Memory B cell (primary cell): Measurements from ENCODE around the gene PDE6G.
A peak's percentile ranks its signal among the peaks of the same experiment; 100 is the strongest.

ENCODE experiments used
- ATAC-seq: fragments of 150-1000 bp; cut with Tn5 transposase; 2 replicates; pipeline ENCODE4 v1.10.0; 2021; ENCODE audit warnings: low read depth, mild to moderate bottlenecking, moderate library complexity
- DNase-seq, 2 donors: peaks; one replicate each; pipeline ENCODE4 v3.0.0; 2022; ENCODE audit warnings: low spot score in 2 of 2
- H3K27ac Mint-ChIP-seq: one replicate; pipeline ENCODE4 v1.8.0; 2022; ENCODE audit warnings: mild to moderate bottlenecking, moderate library complexity, mixed read lengths
- H3K27me3 Mint-ChIP-seq: one replicate; pipeline ENCODE4 v1.8.0; 2022; ENCODE audit warnings: mixed read lengths
- H3K36me3 Mint-ChIP-seq: one replicate; pipeline ENCODE4 v1.8.0; 2022; ENCODE audit warnings: mild to moderate bottlenecking, mixed read lengths
- H3K4me1 Mint-ChIP-seq: one replicate; pipeline ENCODE4 v1.8.0; 2022; ENCODE audit warnings: mixed read lengths
- H3K4me3 Mint-ChIP-seq: one replicate; pipeline ENCODE4 v1.8.0; 2022; ENCODE audit warnings: mild to moderate bottlenecking, moderate library complexity, mixed read lengths
- H3K9me3 Mint-ChIP-seq: one replicate; pipeline ENCODE4 v1.8.0; 2022; ENCODE audit warnings: mixed read lengths

Gene PDE6G

DNA sequence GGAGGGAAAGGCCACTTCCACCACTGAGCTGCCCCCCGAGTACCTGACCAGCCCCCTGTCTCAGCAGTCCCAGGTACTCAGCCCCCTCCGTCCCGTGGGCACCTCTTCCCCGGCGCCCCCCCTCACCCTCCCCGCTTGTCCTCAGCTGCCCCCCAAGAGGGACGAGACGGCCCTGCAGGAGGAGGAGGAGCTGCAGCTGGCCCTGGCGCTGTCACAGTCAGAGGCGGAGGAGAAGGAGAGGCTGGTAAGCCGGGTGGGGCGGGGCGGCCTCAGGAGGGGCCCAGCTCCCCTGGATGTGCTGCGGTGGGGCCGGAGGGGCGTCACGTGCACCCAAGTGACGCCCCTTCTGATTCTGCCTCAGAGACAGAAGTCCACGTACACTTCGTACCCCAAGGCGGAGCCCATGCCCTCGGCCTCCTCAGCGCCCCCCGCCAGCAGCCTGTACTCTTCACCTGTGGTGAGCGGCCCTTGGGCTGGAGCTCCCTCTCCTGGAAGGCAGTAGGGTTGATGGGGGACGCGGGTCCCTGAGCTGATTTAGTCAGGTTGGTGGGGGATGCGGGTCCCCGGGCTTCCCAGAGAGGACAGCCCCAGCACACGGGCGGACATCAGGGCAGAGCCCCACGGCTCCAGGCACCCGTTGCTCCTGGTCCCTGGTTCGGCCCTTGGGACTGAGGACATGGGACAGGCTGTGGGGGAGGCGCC is 37.3 kb upstream of the PDE6G start:
- no peak for ATAC-seq

DNA sequence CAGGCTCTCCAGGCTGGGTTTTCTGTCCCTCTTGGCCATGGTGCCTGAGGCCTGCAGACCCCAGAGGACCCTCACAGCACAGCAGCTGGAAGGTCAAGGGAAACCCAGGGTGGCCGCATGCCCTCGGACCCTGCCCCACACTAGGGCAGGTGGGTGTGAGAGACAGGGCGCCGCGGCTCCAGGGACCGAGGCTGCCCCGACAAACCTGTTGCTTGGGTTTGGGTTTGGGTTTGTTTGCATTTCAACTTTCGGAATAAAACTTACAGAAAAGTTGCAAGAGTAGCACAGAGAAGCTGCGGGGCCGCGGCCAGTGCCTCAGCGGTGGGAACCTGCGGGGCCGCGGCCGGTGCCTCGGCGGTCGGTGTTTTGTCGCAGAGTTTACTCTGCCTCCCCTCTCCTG is 35.3 kb upstream of the PDE6G start:
- no peaks in the 10 kb centered on the region for H3K27me3 Mint-ChIP-seq
- no peak overlapping the region for H3K27ac Mint-ChIP-seq
- no peaks in the 10 kb centered on the region for H3K9me3 Mint-ChIP-seq
- ATAC-seq (no peak), DNase-seq (no peak)
- peaks cover 8% of the 10 kb centered on the region for H3K4me1 Mint-ChIP-seq
- no peak overlapping the region for H3K4me3 Mint-ChIP-seq
- peaks cover 20% of the 10 kb centered on the region for H3K36me3 Mint-ChIP-seq

More for the DNA sequence above, 37.3 kb upstream of the PDE6G start:
- Mint-ChIP-seq H3K4me3 (no peak overlapping the region), H3K27ac (no peak overlapping the region), H3K4me1 (peaks cover 4% of the 10 kb centered on the region), H3K27me3 (no peaks in the 10 kb centered on the region), H3K36me3 (peaks cover 22% of the 10 kb centered on the region), H3K9me3 (no peaks in the 10 kb centered on the region)
- DNase-seq = no peak

DNA sequence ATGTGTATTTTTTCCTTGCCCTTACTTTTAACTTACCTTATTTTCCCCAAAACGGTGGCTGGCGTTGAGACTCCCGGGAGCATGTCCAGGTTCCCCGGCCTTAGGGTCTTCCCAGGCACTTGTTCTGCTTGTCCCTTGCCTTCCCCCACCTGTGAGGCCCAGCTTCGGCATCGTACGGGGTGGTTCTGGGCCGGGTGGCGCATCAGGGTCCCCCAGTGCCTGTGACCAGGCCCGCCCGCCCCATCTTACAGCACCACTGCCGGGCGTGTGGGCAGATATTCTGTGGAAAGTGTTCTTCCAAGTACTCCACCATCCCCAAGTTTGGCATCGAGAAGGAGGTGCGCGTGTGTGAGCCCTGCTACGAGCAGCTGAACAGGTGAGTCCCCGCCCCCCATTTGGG is 34.9 kb upstream of the PDE6G start:
- Mint-ChIP-seq H3K4me3 (no peak overlapping the region), H3K9me3 (no peaks in the 10 kb centered on the region), H3K27me3 (no peaks in the 10 kb centered on the region), H3K27ac (no peak overlapping the region), H3K4me1 (peaks cover 11% of the 10 kb centered on the region), H3K36me3 (peaks cover 23% of the 10 kb centered on the region)
- ATAC-seq (no peak), DNase-seq (no peak)

DNA sequence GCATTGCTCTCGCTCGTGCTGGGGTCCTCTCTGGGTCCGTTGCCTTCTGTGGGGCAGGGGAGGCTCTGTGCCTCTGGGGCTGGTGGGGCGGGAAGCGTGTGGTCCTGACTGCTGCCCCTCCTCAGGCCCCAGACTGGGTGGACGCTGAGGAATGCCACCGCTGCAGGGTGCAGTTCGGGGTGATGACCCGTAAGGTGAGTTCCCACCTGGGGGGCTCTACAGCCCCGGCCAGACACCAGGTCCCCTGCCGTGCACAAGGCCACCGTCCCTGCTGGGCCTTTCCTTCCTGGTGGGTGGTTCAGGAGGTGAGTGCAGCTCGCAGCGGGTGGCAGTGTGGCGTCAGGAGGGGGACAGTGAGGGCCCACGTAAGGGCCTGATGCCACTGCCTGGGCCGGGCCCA is 34.2 kb upstream of the PDE6G start:
- peaks cover 23% of the 10 kb centered on the region for H3K36me3 Mint-ChIP-seq
- H3K27ac Mint-ChIP-seq = no peak overlapping the region
- H3K4me3 Mint-ChIP-seq = no peak overlapping the region
- no peak for DNase-seq
- no peaks in the 10 kb centered on the region for H3K27me3 Mint-ChIP-seq
- peaks cover 12% of the 10 kb centered on the region for H3K4me1 Mint-ChIP-seq
- no peak for ATAC-seq
- no peaks in the 10 kb centered on the region for H3K9me3 Mint-ChIP-seq

DNA sequence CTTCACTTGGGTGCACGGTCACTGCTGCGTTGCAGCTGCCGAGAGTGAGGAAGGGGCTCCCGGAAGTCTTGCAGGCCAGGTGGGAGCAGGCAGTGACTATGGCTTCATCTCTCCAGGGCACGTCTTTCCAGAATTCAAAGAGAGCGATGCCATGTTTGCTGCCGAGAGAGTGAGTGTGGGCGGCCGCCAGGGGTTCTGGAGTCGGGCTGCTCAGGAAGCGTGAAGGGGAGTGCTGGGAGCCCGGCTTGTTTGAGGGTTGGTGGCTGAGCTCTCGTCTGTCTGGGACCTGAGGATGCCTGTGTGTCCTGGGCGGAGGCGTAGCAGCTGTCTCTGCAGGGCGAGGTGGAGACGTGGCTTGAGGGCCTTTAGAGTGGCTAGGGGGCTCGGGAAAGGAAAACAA is 33.7 kb upstream of the PDE6G start:
- H3K27ac Mint-ChIP-seq = no peak overlapping the region
- H3K27me3 Mint-ChIP-seq = no peaks in the 10 kb centered on the region
- H3K4me1 Mint-ChIP-seq = peaks cover 16% of the 10 kb centered on the region
- no peaks in the 10 kb centered on the region for H3K9me3 Mint-ChIP-seq
- DNase-seq (no peak), ATAC-seq (no peak)
- H3K36me3 Mint-ChIP-seq = peaks cover 23% of the 10 kb centered on the region
- H3K4me3 Mint-ChIP-seq = no peak overlapping the region

DNA sequence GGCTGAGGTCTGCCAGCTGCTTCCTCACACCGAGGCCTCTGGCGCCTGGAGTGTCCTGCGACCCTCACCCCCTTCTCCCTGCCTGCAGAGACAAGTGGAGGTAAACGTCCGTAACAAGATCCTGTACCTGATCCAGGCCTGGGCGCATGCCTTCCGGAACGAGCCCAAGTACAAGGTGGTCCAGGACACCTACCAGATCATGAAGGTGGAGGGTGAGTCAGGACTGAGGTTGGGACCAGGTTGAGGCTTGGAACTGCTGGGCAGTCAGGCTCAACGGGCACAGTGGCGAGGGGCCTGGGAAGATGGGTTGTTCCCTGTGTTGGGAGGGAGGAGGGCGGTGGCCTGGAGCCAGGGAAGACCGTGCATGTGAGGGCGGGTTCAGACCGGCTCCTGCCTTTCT is 32.3 kb upstream of the PDE6G start:
- peaks cover 21% of the 10 kb centered on the region for H3K36me3 Mint-ChIP-seq
- DNase-seq (no peak), ATAC-seq (no peak)
- H3K9me3 Mint-ChIP-seq = no peaks in the 10 kb centered on the region
- H3K4me3 Mint-ChIP-seq = no peak overlapping the region
- no peaks in the 10 kb centered on the region for H3K27me3 Mint-ChIP-seq
- H3K4me1 Mint-ChIP-seq = peaks cover 22% of the 10 kb centered on the region
- H3K27ac Mint-ChIP-seq = no peak overlapping the region

DNA sequence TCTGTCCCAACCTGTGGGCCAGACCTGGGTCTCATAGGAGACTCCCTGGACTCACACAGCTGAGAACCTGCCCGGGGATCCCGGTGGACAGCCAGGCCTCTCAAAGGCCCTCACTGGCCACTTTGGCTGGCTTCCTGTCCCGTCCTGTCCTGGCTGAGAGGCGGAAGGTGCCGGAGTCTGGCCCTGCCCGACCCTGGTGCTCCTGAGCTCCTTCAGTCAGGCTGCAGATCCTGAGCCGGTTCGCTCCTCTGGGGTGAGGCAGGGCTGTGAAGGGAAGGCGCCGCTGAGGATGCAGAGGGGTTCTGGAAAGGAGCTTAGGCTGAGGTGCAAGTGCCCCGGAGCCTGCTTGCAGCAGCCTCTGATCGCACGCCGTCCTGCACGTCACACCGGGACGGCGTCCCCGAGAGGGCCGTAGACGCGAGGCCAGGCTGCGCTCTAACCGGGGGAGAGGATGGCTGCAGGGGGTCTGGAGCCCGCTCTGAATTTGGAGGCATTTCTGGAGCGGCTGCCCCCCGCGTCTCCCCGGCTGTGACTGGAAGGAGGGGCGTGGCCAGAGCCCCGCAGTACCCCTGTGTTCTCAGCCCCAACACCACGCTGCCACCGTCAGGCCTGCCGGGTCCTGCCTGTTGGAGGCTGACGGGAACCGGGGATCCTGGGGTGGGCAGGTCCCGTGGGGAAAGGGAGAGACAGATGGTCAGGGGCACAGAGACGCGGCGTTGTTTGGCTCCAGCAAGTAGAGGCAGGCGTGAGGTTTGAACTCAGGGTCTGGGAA is 31.6 kb upstream of the PDE6G start:
- Mint-ChIP-seq H3K4me3 (no peak overlapping the region), H3K9me3 (no peaks in the 10 kb centered on the region), H3K27me3 (no peaks in the 10 kb centered on the region), H3K36me3 (peaks cover 21% of the 10 kb centered on the region), H3K27ac (no peak overlapping the region), H3K4me1 (peaks cover 22% of the 10 kb centered on the region)
- no peak for DNase-seq
- no peak for ATAC-seq

DNA sequence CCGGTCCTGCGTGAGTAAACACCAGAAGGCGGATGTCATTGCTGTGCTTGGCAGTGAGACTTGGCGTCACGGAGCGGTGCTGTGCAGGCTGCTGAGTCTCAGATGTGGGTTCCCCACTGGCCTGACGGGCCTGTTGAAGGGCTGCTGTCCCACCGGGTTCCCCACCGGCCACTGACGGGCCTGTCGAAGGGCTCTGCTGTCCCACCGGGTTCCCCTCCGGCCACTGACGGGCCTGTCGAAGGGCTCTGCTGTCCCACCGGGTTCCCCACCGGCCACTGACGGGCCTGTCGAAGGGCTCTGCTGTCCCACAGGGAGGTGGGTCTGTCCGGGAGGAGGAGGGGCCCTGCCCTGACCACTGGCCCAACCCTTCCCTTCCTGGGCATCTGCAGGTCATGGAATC is 30.3 kb upstream of the PDE6G start:
- H3K9me3 Mint-ChIP-seq = no peaks in the 10 kb centered on the region
- peaks cover 27% of the 10 kb centered on the region for H3K4me1 Mint-ChIP-seq
- no peak for ATAC-seq
- no peaks in the 10 kb centered on the region for H3K27me3 Mint-ChIP-seq
- H3K27ac Mint-ChIP-seq = no peak overlapping the region
- peaks cover 21% of the 10 kb centered on the region for H3K36me3 Mint-ChIP-seq
- no peak overlapping the region for H3K4me3 Mint-ChIP-seq
- DNase-seq = no peak

DNA sequence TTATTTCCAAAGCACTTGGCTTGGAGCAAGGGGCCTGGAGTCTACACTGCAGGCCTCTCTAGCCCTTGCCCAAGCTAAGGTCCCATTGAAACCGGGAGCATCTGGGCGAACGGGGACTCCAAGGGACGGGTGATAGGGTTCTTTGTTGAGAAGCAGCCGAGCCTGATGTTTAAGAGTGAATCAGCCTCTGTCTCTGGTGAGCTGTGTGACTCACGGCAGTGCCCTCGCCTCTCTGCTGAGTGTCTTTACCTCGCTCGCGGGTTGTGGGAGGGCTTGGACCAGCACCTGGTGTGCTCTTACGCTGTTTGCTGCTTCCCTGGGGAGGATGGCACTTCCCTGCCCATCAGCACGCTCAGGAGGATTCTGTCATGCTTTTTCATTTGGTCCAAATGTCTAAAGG is 28.8 kb upstream of the PDE6G start:
- Mint-ChIP-seq H3K4me1 (peaks cover 27% of the 10 kb centered on the region), H3K9me3 (no peaks in the 10 kb centered on the region), H3K27me3 (no peaks in the 10 kb centered on the region), H3K4me3 (peak overlapping the region; percentile 80), H3K36me3 (peaks cover 18% of the 10 kb centered on the region), H3K27ac (no peak overlapping the region)
- ATAC-seq (no peak), DNase-seq (no peak)

DNA sequence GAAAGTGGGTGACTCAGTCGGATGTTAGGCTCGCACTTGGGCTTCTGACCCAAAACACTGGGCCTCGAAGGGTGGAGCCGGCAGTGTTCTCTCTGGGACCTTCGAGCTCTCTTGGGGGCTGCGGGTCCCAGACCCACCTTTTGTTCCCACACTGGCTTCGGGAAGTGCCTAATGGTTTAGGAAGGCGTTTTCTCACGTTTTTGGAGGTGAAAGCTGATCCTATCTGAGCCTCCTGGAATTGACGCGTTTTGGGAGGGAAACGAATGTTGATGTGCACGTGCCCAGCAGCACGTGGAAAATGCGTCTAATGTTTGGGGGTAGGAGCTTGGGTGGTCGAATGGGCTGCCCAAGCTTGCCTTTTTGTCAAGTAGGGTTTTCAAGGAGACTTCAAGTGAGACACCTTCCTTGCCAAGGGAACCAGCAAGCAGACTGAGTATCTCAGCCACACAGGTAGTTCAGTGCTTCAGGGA is 28.1 kb upstream of the PDE6G start:
- Mint-ChIP-seq H3K4me3 (peak overlapping the region; percentile 80), H3K27ac (peak overlapping the region; percentile 68), H3K36me3 (peaks cover 14% of the 10 kb centered on the region), H3K9me3 (no peaks in the 10 kb centered on the region), H3K4me1 (peaks cover 26% of the 10 kb centered on the region), H3K27me3 (no peaks in the 10 kb centered on the region)
- DNase-seq = no peak
- no peak for ATAC-seq

DNA sequence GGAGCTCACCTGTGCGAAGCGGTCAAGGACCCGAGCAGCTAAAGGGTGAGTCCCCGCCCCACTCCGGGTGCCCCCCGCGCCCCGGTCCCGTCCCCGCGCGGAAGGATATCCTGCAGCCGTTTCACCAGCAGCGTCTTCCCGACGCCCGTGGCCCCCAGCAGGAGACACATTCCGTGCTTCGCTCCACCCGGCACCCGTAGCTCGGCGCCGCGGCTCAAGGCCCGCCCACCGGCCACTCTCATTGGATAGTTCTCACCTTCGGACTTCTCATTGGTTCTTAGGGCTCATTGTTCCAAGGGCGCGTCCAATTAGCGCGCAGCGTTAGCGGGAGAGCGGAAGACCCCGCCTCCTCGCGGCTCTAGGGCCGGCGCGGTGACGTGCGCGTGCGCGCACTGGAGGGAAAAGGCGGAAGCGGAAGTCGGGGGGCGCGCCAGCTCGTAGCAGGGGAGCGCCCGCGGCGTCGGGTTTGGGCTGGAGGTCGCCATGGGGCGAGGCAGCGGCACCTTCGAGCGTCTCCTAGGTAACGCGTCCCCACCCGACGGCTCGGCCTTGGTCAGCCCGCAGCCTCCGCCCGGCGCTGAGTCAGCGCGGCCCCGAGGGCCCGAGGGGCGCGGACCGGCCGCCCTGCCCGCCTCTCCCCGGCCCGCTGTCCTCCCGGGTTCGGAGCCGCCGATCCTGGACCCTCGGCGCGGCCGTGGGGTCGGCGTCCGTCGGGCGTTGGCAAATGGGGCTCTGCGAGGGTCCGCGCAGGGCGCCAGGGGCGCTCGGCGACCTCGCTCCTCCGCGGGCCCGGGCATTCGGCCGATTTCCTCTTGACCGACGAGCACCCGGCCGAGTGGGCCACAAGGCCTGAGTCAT is 27.5 kb upstream of the PDE6G start, which contains the start of the genes ARL16 and HGS:
Gene ARL16 (minus strand): TSS at position 214 of the 858 bp plus-strand sequence. CDS start 44 bp downstream, at position 170.
Gene HGS (plus strand): TSS at position 428 of the 858 bp plus-strand sequence. CDS start 56 bp downstream, at position 484.
- Mint-ChIP-seq H3K27me3 (no peaks in the 10 kb centered on the region), H3K4me3 (peak within 1 kb of the TSS; percentile 94), H3K4me1 (peaks cover 22% of the 10 kb centered on the region), H3K27ac (peak within 1 kb of the TSS; percentile 68), H3K36me3 (peaks cover 12% of the 10 kb centered on the region), H3K9me3 (no peaks in the 10 kb centered on the region)
- ATAC-seq = peak; percentile 97
- peak; percentile 93 to 97 for DNase-seq

DNA sequence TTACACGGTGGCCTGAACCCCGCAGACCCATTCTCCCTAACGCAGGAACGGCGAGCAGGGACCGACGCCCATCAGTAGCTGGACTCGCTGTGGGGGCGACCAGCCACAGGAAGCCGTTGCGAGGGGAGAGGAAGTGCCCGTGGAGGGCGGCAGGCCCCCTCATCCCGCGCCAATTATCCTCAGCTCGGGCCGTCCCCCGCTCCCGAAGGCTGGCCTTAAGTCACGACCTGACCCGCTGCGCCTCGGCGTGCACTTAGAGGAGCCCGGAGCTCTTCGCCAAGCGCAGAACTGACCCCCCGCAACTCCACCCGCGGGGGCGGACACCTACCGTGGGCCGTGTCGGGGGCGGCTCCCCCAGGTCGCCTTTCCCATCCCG is 26.9 kb upstream of the PDE6G start:
- peak; percentile 13 for ATAC-seq
- DNase-seq = no peak
- Mint-ChIP-seq H3K9me3 (no peaks in the 10 kb centered on the region), H3K36me3 (peaks cover 12% of the 10 kb centered on the region), H3K4me3 (peak overlapping the region; percentile 94), H3K27ac (peak overlapping the region; percentile 56), H3K27me3 (no peaks in the 10 kb centered on the region), H3K4me1 (peaks cover 22% of the 10 kb centered on the region)

DNA sequence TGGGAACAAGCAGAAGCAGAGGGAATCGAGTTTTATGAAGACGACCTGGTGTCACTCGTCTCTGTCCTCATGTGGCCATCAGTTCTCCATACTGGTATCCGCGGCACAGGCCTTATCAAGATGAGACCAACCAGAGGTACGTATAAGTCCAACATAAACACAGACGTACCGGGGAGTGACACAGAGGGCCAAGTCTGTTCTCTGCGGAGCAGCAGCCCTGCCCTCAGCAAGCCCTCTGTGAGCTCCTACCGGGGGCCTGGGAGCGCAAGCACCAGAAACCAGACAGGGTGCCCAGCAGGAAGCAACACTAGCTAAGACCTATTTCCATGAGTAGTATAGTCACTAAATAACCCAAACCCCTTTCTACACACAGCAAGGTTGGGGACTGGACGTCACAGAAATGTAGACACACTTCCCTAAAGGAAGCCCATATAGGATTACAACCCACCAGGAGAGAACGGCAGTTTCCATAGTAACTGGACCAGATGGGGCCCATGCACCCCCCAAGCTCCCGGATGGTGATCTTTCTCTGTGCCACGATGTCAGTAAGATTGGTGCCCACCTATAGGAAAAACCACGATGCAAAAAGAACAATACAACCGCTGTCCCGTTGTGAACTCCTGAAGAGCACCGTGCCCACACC is 26.3 kb upstream of the PDE6G start:
- Mint-ChIP-seq H3K27me3 (no peaks in the 10 kb centered on the region), H3K27ac (peak overlapping the region; percentile 56), H3K36me3 (peaks cover 12% of the 10 kb centered on the region), H3K9me3 (no peaks in the 10 kb centered on the region), H3K4me3 (peak overlapping the region; percentile 94), H3K4me1 (peaks cover 22% of the 10 kb centered on the region)
- no peak for DNase-seq
- ATAC-seq = no peak
